BLaER1 treated with 17β-estradiol and CSF1 and Interleukin-3, amounts not matched to agents 10 nM and 100 nM (cell line): Measurements from ENCODE around the gene SNF8.
A peak's percentile ranks its signal among the peaks of the same experiment; 100 is the strongest.

ENCODE experiments used
- H3K27ac ChIP-seq, 11 experiments: shearing (Covaris generic); formaldehyde crosslinking; 2 replicates each; pipeline ENCODE4 v1.8.1; 2022
- H3K27me3 ChIP-seq, 11 experiments: shearing (Covaris generic); formaldehyde crosslinking; 2 replicates each; pipeline ENCODE4 v1.8.1; 2022
- H3K36me3 ChIP-seq, 11 experiments: shearing (Covaris generic); formaldehyde crosslinking; 2 replicates each; pipeline ENCODE4 v1.8.1; 2022
- H3K4me1 ChIP-seq, 10 experiments: shearing (Covaris generic); formaldehyde crosslinking; 2 replicates each; pipeline ENCODE4 v1.8.1; 2022
- H3K4me2 ChIP-seq, 11 experiments: shearing (Covaris generic); formaldehyde crosslinking; 2 replicates each; pipeline ENCODE4 v1.8.1; 2022
- H3K4me3 ChIP-seq, 10 experiments: shearing (Covaris generic); formaldehyde crosslinking; 2 replicates each; pipeline ENCODE4 v1.8.1; 2022
- H3K9ac ChIP-seq, 11 experiments: shearing (Covaris generic); formaldehyde crosslinking; 2 replicates each; pipeline ENCODE4 v1.8.1; 2022
- H3K9me3 ChIP-seq, 11 experiments: shearing (Covaris generic); formaldehyde crosslinking; replicated peaks in 1 of 11; 2 replicates each; pipeline ENCODE4 v1.8.1; 2022
- H4K20me1 ChIP-seq, 11 experiments: shearing (Covaris generic); formaldehyde crosslinking; 2 replicates each; pipeline ENCODE4 v1.8.1; 2022
- Cebpa-rat ChIP-seq, 11 experiments: shearing (Covaris generic); IDR thresholded peaks; 2 replicates each; pipeline ENCODE4 v1.8.1; 2022

SNF8 gene

GRCh38 chr17:48907713-48908046 lies 37.0 kb downstream of the SNF8 start:
- Histone ChIP-seq H3K4me1 (peaks cover 30 to 55% (median 45%) of the 10 kb centered on the region in 10 experiments), H3K9ac (peak overlapping the region; percentile 99 to 100 (median 99)), H4K20me1 (peaks cover 31 to 37% (median 36%) of the 10 kb centered on the region in 11 experiments), H3K9me3 (no peaks in the 10 kb centered on the region), H3K27ac (peak overlapping the region; percentile 98 to 100 (median 99)), H3K4me3 (peak overlapping the region; percentile 85 to 98 (median 91)), H3K4me2 (peak overlapping the region; percentile 74 to 96 (median 84)), H3K36me3 (peaks cover 21 to 32% (median 30%) of the 10 kb centered on the region in 11 experiments), H3K27me3 (no peaks in the 10 kb centered on the region)
- no peak for TF ChIP-seq Cebpa-rat (IDR thresholded peaks at IDR 0.05)

- Histone ChIP-seq H3K4me3 (no peak overlapping the region), H3K27me3 (no peaks in the 10 kb centered on the region), H3K9me3 (no peaks in the 10 kb centered on the region), H4K20me1 (peaks cover 16 to 21% (median 20%) of the 10 kb centered on the region in 11 experiments; a peak in 21 of 22 replicates), H3K36me3 (peaks cover 6 to 15% (median 14%) of the 10 kb centered on the region in 11 experiments), H3K27ac (peak overlapping the region in 2 of 11 experiments; percentile 10 to 99; a peak in 1 of 22 replicates), H3K9ac (no peak overlapping the region), H3K4me2 (peak overlapping the region in 8 of 11 experiments; percentile 15 to 88 (median 76); a peak in 10 of 22 replicates), H3K4me1 (peaks cover 28 to 40% (median 36%) of the 10 kb centered on the region in 10 experiments)
- TF ChIP-seq Cebpa-rat (IDR thresholded peaks at IDR 0.05) = no peak
These were observed 38.6 kb downstream of the SNF8 start for GRCh38 chr17:48905987-48906515.

DNA sequence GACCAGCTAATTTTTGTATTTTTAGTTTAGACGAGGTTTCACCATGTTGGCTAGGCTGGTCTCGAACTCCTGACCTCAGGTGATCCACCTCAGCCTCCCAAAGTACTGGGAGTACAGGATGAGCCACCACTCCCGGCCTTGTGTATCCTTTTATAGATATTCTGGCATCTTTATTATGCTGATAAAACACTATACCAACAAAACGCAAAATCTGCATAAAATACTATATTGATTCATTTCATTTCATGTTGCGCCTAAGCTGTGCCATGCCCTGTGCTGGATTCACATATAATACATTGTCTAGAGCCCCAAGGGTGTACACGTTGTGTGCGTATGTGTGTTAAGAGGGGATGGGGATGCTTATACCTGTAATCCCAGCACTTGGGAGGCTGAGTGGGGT lies 40.2 kb downstream of the SNF8 start:
- no peaks in the 10 kb centered on the region for H3K9me3 ChIP-seq
- H3K9ac ChIP-seq = no peak overlapping the region
- no peak overlapping the region for H3K4me2 ChIP-seq
- no peak overlapping the region for H3K27ac ChIP-seq
- H3K27me3 ChIP-seq = no peaks in the 10 kb centered on the region
- no peak overlapping the region for H3K4me3 ChIP-seq
- H3K4me1 ChIP-seq = peaks cover 12 to 24% (median 19%) of the 10 kb centered on the region in 10 experiments
- no peak for TF ChIP-seq Cebpa-rat (IDR thresholded peaks at IDR 0.05)
- H4K20me1 ChIP-seq = peaks cover 0 to 5% (median 4%) of the 10 kb centered on the region in 11 experiments; a peak in 17 of 22 replicates
- no peaks in the 10 kb centered on the region; a peak in 1 of 22 replicates for H3K36me3 ChIP-seq

DNA sequence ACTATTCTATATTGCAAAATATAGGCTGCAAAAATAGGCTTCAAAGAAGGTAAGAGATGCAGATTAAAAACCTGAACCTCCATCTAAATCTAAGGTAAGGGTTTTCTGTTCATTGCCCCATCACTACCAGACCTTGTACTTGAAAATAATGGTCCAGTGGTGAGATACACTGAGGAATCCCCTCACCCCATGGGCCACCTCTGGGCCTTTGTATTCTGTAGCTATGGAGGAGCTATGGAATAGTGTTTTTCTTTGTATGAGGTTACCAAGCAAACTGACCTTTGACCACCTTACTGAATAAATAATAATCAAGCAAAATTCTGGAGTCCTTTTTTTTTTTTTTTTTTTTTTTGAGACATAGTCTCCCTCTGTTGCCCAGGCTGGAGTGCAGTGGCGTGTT lies 41.2 kb downstream of the SNF8 start:
- H3K4me2 ChIP-seq = no peak overlapping the region
- no peaks in the 10 kb centered on the region; a peak in 1 of 22 replicates for H4K20me1 ChIP-seq
- H3K4me1 ChIP-seq = peaks cover 8 to 24% (median 19%) of the 10 kb centered on the region in 10 experiments; a peak in 19 of 20 replicates
- H3K36me3 ChIP-seq = peaks cover 1 to 5% (median 2%) of the 10 kb centered on the region in 11 experiments; a peak in 19 of 22 replicates
- no peak overlapping the region for H3K9ac ChIP-seq
- no peak for TF ChIP-seq Cebpa-rat (IDR thresholded peaks at IDR 0.05)
- no peaks in the 10 kb centered on the region for H3K27me3 ChIP-seq
- H3K9me3 ChIP-seq = no peaks in the 10 kb centered on the region
- no peak overlapping the region for H3K27ac ChIP-seq
- H3K4me3 ChIP-seq = no peak overlapping the region

DNA sequence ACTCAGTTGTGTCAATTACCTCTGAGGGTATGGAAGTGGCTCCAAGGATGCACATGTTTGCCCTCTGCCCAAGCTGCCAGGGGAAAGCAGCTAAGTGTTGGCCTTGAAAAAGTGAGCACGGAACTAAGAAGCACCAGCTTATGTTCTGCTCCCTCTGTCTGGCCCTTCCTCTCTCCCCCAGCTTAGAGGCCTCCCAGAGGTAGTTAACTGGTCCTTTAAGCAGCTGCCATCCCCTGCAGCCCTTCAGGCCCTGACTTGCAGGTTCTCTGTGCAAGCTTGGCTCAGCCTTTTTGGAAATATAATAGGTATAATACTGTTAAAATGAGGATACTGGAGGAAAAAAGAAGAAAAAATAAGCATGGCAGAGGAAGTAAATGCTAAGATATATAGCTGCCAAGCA lies 43.4 kb downstream of the SNF8 start:
- no peak overlapping the region for H3K9ac ChIP-seq

DNA sequence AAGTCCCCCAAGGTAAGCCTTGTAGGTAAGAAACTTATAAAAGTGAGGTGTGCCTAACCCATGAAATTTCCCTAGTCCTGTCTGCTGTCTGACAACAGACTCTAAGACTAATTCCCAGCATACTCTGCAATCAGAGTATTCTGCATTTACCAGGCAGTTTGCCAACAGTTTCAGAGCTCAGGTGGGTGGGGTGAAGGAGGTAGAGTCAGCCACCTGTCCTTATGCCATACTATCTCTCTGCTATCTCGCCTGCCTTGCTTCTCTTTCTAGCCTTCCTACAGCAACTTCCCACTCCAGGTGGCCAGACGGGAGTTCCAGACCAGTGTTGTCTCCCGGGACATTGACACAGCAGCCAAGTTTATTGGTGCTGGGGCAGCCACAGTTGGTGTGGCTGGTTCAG lies 49.8 kb downstream of the SNF8 start:
- peaks cover 28 to 47% (median 37%) of the 10 kb centered on the region in 10 experiments for H3K4me1 ChIP-seq
- no peaks in the 10 kb centered on the region for H3K9me3 ChIP-seq
- peak overlapping the region in 4 of 11 experiments; percentile 88 to 93 (median 90); a peak in 5 of 22 replicates for H3K27ac ChIP-seq
- H3K4me3 ChIP-seq = peak overlapping the region in 1 of 10 experiments; percentile 85; a peak in 1 of 20 replicates
- peak overlapping the region in 3 of 11 experiments; percentile 87 to 90 (median 88); a peak in 1 of 22 replicates for H3K9ac ChIP-seq
- TF ChIP-seq Cebpa-rat (IDR thresholded peaks at IDR 0.05) = no peak
- H3K27me3 ChIP-seq = no peaks in the 10 kb centered on the region
- H4K20me1 ChIP-seq = no peaks in the 10 kb centered on the region
- peaks cover 28 to 52% (median 45%) of the 10 kb centered on the region in 11 experiments for H3K36me3 ChIP-seq
- H3K4me2 ChIP-seq = peak overlapping the region in 9 of 11 experiments; percentile 76 to 98 (median 91); a peak in 12 of 22 replicates

More for the DNA sequence above, 43.4 kb downstream of the SNF8 start:
- no peak overlapping the region for H3K4me3 ChIP-seq
- H4K20me1 ChIP-seq = no peaks in the 10 kb centered on the region; a peak in 1 of 22 replicates
- peaks cover 0 to 16% (median 9%) of the 10 kb centered on the region in 10 experiments; a peak in 16 of 20 replicates for H3K4me1 ChIP-seq
- no peaks in the 10 kb centered on the region for H3K27me3 ChIP-seq
- H3K27ac ChIP-seq = no peak overlapping the region
- H3K36me3 ChIP-seq = peaks cover 16 to 26% (median 24%) of the 10 kb centered on the region in 11 experiments
- no peak for TF ChIP-seq Cebpa-rat (IDR thresholded peaks at IDR 0.05)
- H3K9me3 ChIP-seq = no peaks in the 10 kb centered on the region
- H3K4me2 ChIP-seq = no peak overlapping the region

DNA sequence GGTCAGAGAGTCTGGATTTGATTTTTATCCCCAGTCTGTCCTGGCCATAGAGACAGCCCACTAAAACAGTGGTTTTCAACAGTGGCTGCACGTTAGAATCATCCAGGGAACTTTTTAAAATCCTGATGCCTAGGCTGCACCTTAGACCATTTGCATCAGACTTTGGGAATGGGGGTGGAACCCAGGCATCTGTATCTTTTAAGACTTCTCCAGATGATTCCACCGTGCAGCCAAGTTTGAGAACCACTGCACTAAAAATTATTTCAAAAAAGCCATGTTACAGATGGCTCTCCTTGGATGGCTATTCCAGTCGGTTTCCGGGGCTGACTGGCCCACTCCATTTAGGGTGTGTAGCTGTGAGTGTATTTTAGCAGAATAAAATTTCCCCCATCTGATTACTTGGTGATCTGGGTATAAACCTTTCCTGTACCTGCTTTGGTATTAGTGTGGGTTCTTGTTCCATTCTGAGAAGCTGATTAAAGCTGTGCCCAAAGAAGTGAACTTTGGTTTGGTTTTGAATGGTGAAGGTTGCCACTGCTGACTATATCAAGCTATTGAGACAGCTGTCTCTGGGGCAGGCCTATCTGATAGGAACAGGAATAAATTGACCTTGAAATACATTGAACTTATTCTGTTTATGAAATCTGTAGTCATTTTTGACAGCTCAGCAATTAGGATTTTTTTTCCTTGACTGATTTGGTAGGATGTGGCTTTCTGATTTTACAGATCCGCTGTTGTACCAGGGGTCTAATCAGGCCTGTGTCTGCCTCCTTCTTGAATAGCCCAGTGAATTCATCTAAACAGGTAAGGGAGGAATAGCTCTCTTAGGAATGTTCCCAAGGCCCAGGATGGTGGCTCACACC lies 50.8 kb downstream of the SNF8 start:
- H3K9me3 ChIP-seq = no peaks in the 10 kb centered on the region
- H3K9ac ChIP-seq = peak overlapping the region; percentile 79 to 90 (median 87); a peak in 21 of 22 replicates
- H3K4me2 ChIP-seq = peak overlapping the region; percentile 76 to 98 (median 92)
- TF ChIP-seq Cebpa-rat (IDR thresholded peaks at IDR 0.05) = no peak
- peak overlapping the region; percentile 72 to 92 (median 86) for H3K4me3 ChIP-seq
- H3K27ac ChIP-seq = peak overlapping the region in 10 of 11 experiments; percentile 76 to 93 (median 82); a peak in 19 of 22 replicates
- peaks cover 28 to 47% (median 37%) of the 10 kb centered on the region in 10 experiments for H3K4me1 ChIP-seq
- no peaks in the 10 kb centered on the region for H3K27me3 ChIP-seq
- peaks cover 28 to 52% (median 45%) of the 10 kb centered on the region in 11 experiments for H3K36me3 ChIP-seq
- no peaks in the 10 kb centered on the region for H4K20me1 ChIP-seq

GRCh38 chr17:48892940-48893645 lies 51.5 kb downstream of the SNF8 start:
- Histone ChIP-seq H3K4me3 (peak overlapping the region; percentile 72 to 92 (median 86)), H3K27ac (peak overlapping the region; percentile 45 to 93 (median 82)), H3K36me3 (peaks cover 24 to 44% (median 40%) of the 10 kb centered on the region in 11 experiments), H4K20me1 (no peaks in the 10 kb centered on the region), H3K4me1 (peaks cover 28 to 41% (median 34%) of the 10 kb centered on the region in 10 experiments), H3K9me3 (no peaks in the 10 kb centered on the region), H3K4me2 (peak overlapping the region; percentile 76 to 98 (median 92)), H3K9ac (peak overlapping the region; percentile 79 to 90 (median 87)), H3K27me3 (no peaks in the 10 kb centered on the region)
- TF ChIP-seq Cebpa-rat (IDR thresholded peaks at IDR 0.05) = peak in 3 of 11 experiments; percentile 12 to 69 (median 59); a peak in 3 of 22 replicates
